D341Med (cell line): ENCODE data around the gene CDH7.

ENCODE experiments used
- DNase-seq: peaks from one replicate; pipeline ENCODE4 v3.0.0; 2012; ENCODE audit warnings: low spot score

The CDH7 gene

GRCh38 chr18:65750389-65751154, at the start of gene CDH7:
CDH7 (plus strand) TSS chr18:65751012; CDS start chr18:65762843, 11,831 bp downstream.
- peak; percentile 91 for DNase-seq

GRCh38 chr18:65704046-65704445, 46.8 kb upstream of the CDH7 start:
- DNase-seq = no peak

- DNase-seq = no peak
Measured at GRCh38 chr18:65706646-65707045, 44.2 kb upstream of the CDH7 start.

GRCh38 chr18:65711493-65711892, 39.3 kb upstream of the CDH7 start:
- no peak for DNase-seq

- no peak for DNase-seq
Measured at GRCh38 chr18:65721619-65722018, 29.2 kb upstream of the CDH7 start.

- peak; percentile 64 for DNase-seq
Measured at GRCh38 chr18:65725251-65726050, 25.4 kb upstream of the CDH7 start.

- no peak for DNase-seq
Measured at GRCh38 chr18:65735155-65735554, 15.7 kb upstream of the CDH7 start.

- peak; percentile 31 for DNase-seq
Measured at GRCh38 chr18:65737471-65737955, 13.3 kb upstream of the CDH7 start.

GRCh38 chr18:65746936-65747335, 3.9 kb upstream of the CDH7 start:
- no peak for DNase-seq

GRCh38 chr18:65748321-65748720, 2.5 kb upstream of the CDH7 start:
- DNase-seq = no peak

- no peak for DNase-seq
Measured at GRCh38 chr18:65749841-65750240, 971 bp upstream of the CDH7 start.

GRCh38 chr18:65751155-65752085, 608 bp downstream of the CDH7 start:
- DNase-seq = no peak

GRCh38 chr18:65752625-65753325, 2.0 kb downstream of the CDH7 start:
- DNase-seq = no peak

- DNase-seq = peak; percentile 62
Measured at GRCh38 chr18:65753520-65753919, 2.7 kb downstream of the CDH7 start.

GRCh38 chr18:65754121-65754520, 3.3 kb downstream of the CDH7 start:
- DNase-seq = no peak

GRCh38 chr18:65755616-65756015, 4.8 kb downstream of the CDH7 start:
- DNase-seq = no peak

- no peak for DNase-seq
Measured at GRCh38 chr18:65760457-65760856, 9.6 kb downstream of the CDH7 start.

- no peak for DNase-seq
Measured at GRCh38 chr18:65761636-65762295, 11.0 kb downstream of the CDH7 start.

GRCh38 chr18:65762556-65762955, 11.7 kb downstream of the CDH7 start:
- DNase-seq = no peak

GRCh38 chr18:65767406-65767805, 16.6 kb downstream of the CDH7 start:
- DNase-seq = no peak
